GM12878 (cell line): ENCODE data around the gene PSME3. TPM values are rescaled to one million over a fixed set of nuclear protein-coding genes. Genes with fewer than 3 reads are reported as not detected.
"Not testable (repeated sequence)": the region's sequence is repeated elsewhere in the genome, so short reads cannot be mapped to it uniquely, and the experiment has no call there.

ENCODE experiments used
- ATAC-seq: fragments of 200-7000 bp; cut with Tn5 transposase; 3 replicates; pipeline ENCODE4 v1.9.1; 2020; ENCODE audit warnings: mild to moderate bottlenecking, moderate library complexity
- BruUV-seq: library from RNA; stranded (reverse); fragments of 400-500 nt; replicated peaks from 2 replicates; lab custom pipeline; 2021; lab: Mats Ljungman, UMichigan
- CTCF ChIA-PET: fragments of 300-600 bp; sonication (Branson Sonifier 250); formaldehyde crosslinking; extraction: SDS; loops from one replicate; lab custom pipeline; 2021; ENCODE audit warnings: inconsistent platforms; lab: Yijun Ruan, JAX
- POLR2A ChIA-PET: fragments of 350-600 bp; formaldehyde crosslinking; extraction: SDS; loops from one replicate; lab custom pipeline; 2021; ENCODE audit warnings: inconsistent platforms; lab: Charles Lee
- RAD21 ChIA-PET: fragments of 300-600 bp; sonication (Branson Sonifier 250); formaldehyde crosslinking; loops from one replicate; lab custom pipeline; 2023; ENCODE audit warnings: antibody characterized with exemption; ENCODE audit not compliant: unreplicated experiment; lab: Charles Lee
- SMC1A ChIA-PET: fragments of 300-600 bp; sonication (Branson Sonifier 250); formaldehyde crosslinking; loops from one replicate; lab custom pipeline; 2023; ENCODE audit not compliant: unreplicated experiment, uncharacterized antibody; lab: Charles Lee
- DNase-seq: peaks from one replicate; pipeline ENCODE4 v3.0.0-alpha.2; 2011; ENCODE audit warnings: low read depth, low spot score
- FAIRE-seq: peaks from 3 replicates; lab custom pipeline; 2011; peaks lifted over from hg19 to GRCh38; lab: Jason Lieb, UNC
- H2AFZ ChIP-seq: 2 replicates; pipeline ENCODE4 v1.6.0; 2011; ENCODE audit warnings: low read depth, low read length, control low read depth; ENCODE audit not compliant: control insufficient read depth
- H3K27ac ChIP-seq: 2 replicates; pipeline ENCODE4 v1.5.1; 2011; ENCODE audit warnings: control low read depth; ENCODE audit not compliant: control insufficient read depth, insufficient read depth
- H3K27me3 ChIP-seq, 2 experiments: replicated peaks in 1 of 2; 2 replicates each; pipeline versions ENCODE4 v1.6.0 to v1.6.1; 2011; ENCODE audit warnings: low read length in 1 of 2; ENCODE audit not compliant: control insufficient read depth in 2 of 2, insufficient read depth in 2 of 2
- H3K36me3 ChIP-seq, 2 experiments: 2 replicates each; pipeline ENCODE4 v1.5.1; 2011; ENCODE audit warnings: low read length in 1 of 2; ENCODE audit not compliant: control insufficient read depth in 2 of 2, insufficient read depth in 2 of 2
- H3K4me1 ChIP-seq: 2 replicates; pipeline ENCODE4 v1.6.1; 2011; ENCODE audit warnings: mild to moderate bottlenecking, low read length, moderate library complexity, mixed read lengths; ENCODE audit not compliant: control insufficient read depth, insufficient read depth
- H3K4me2 ChIP-seq: 2 replicates; pipeline ENCODE4 v1.6.0; 2011; ENCODE audit warnings: control low read depth; ENCODE audit not compliant: control insufficient read depth, insufficient read depth
- H3K4me3 ChIP-seq: fragments of 200-600 bp; sonication (generic); 2 replicates; pipeline ENCODE4 v1.5.1; 2016
- H3K79me2 ChIP-seq: 2 replicates; pipeline ENCODE4 v1.6.0; 2011; ENCODE audit warnings: low read length; ENCODE audit not compliant: control insufficient read depth, insufficient read depth
- H3K9ac ChIP-seq: 2 replicates; pipeline ENCODE4 v1.8.0; 2011; ENCODE audit warnings: low read length, control low read depth, mixed read lengths; ENCODE audit not compliant: control insufficient read depth, insufficient read depth
- H3K9me3 ChIP-seq: replicated peaks from 3 replicates; pipeline ENCODE4 v1.5.1; 2011; ENCODE audit warnings: mild to moderate bottlenecking, low read length; ENCODE audit not compliant: control insufficient read depth, insufficient read depth
- H4K20me1 ChIP-seq: 2 replicates; pipeline ENCODE4 v1.6.0; 2011; ENCODE audit not compliant: control insufficient read depth, insufficient read depth
- FOXM1 ChIP-seq: IDR thresholded peaks from 2 replicates; pipeline ENCODE4 v1.6.1; 2012; ENCODE audit warnings: low read depth, mild to moderate bottlenecking, inconsistent platforms, low read length, moderate library complexity
- GATAD2B ChIP-seq: fragments of 450-650 bp; conservative IDR thresholded peaks from 2 replicates; pipeline ENCODE4 v1.6.1; 2017; ENCODE audit warnings: low read depth, mild to moderate bottlenecking, moderate library complexity
- NFXL1 ChIP-seq: fragments of 450-650 bp; IDR thresholded peaks from 2 replicates; pipeline ENCODE4 v1.6.1; 2017; ENCODE audit warnings: antibody characterized with exemption, mild to moderate bottlenecking, borderline replicate concordance
- PAX5 ChIP-seq: IDR thresholded peaks from 2 replicates; pipeline ENCODE4 v1.6.1; 2011; ENCODE audit warnings: low read depth, low read length, borderline replicate concordance
- RB1 ChIP-seq: fragments of 450-650 bp; formaldehyde crosslinking; IDR thresholded peaks from 2 replicates; pipeline ENCODE4 v1.6.1; 2017; ENCODE audit warnings: mild to moderate bottlenecking, borderline replicate concordance
- SREBF1 ChIP-seq: IDR thresholded peaks from 2 replicates; pipeline ENCODE4 v1.6.1; 2012; ENCODE audit warnings: mild to moderate bottlenecking, low read length
- SRF ChIP-seq, 2 experiments: IDR thresholded peaks; 2 replicates each; pipeline ENCODE4 v1.6.1; 2011; ENCODE audit warnings: low read depth in 2 of 2, low read length in 2 of 2, mild to moderate bottlenecking in 1 of 2, moderate library complexity in 1 of 2
- STAT3 ChIP-seq: IDR thresholded peaks from 2 replicates; pipeline ENCODE4 v1.6.1; 2011; ENCODE audit warnings: low read depth, low read length, improper control_type of control experiment
- TCF3 ChIP-seq: IDR thresholded peaks from 2 replicates; pipeline ENCODE4 v1.6.1; 2012; ENCODE audit warnings: low read depth, mild to moderate bottlenecking, low read length, borderline replicate concordance; ENCODE audit not compliant: insufficient read depth
- WGBS: methylation state at CpG from one replicate; pipeline ENCODE4 v1.1.6; 2016; ENCODE audit warnings: low lambda C conversion rate; ENCODE audit not compliant: insufficient replicate concordance, insufficient coverage; ENCODE audit errors: missing lambda C conversion rate; 5-methylcytosine and 5-hydroxymethylcytosine counted together
- in situ Hi-C: fragments of 300-500 bp; cut with MboI; formaldehyde crosslinking; loops from 9 replicates; pipeline ENCODE4 v1.14.3; 2018; ENCODE audit warnings: mixed read lengths
- intact Hi-C: fragments of 100-400 bp; cut with micrococcal nuclease; formaldehyde crosslinking; loops from one replicate; pipeline ENCODE4 v1.14.2; 2022; ENCODE audit not compliant: unreplicated experiment
- polyA plus RNA-seq, 11 experiments: library from polyadenylated mRNA; depleted of rRNA in 4 of 11; unstranded in 6 of 11; stranded (reverse) in 5 of 11; fragments of >200 nt; fragmentation: Nextera tagmentation in 4 of 11; fragmentation: Illumina TruSeq in 1 of 11; extraction: Ambion mirVana in 4 of 11; extraction: Trizol in 1 of 11; gene quantifications; 1 replicate in 1 of 11; 2 replicates in 10 of 11; pipeline versions ENCODE4 v1.2.1 to v1.2.3, GENCODE V29; 2011 to 2016; ENCODE audit warnings: inconsistent platforms in 2 of 11, missing spikeins in 2 of 11, low read depth in 1 of 11
- total RNA-seq, 4 experiments: library from RNA; depleted of rRNA in 3 of 4; stranded (reverse); fragments of >200 nt in 3 of 4; fragmentation: Illumina TruSeq in 1 of 4; extraction: Trizol in 1 of 4; gene quantifications; 2 replicates each; pipeline versions ENCODE4 v1.2.1 to v1.2.3, GENCODE V29; 2013 to 2021
- TF ChIP-seq, protein P1 (sequence below): IDR thresholded peaks from 2 replicates; pipeline ENCODE4 v1.6.1; 2011; ENCODE audit warnings: borderline replicate concordance, low read depth, mild to moderate bottlenecking, moderate library complexity, mixed read lengths, low read length; ENCODE audit not compliant: insufficient read depth; ENCODE audit errors: extremely low read length
- TF ChIP-seq, protein P2 (sequence below): IDR thresholded peaks from 2 replicates; pipeline ENCODE4 v1.6.1; 2011; ENCODE audit warnings: borderline replicate concordance, low read depth, mild to moderate bottlenecking, moderate library complexity, low read length; ENCODE audit not compliant: insufficient read depth, poor library complexity, severe bottlenecking

The PSME3 gene
- total and polyA plus RNA-seq, 10 of the 15 experiments (the other 5 are each of a cell fraction or from before 2014, with no cell fraction given): 26.9 to 330 (median 137) TPM

DNA sequence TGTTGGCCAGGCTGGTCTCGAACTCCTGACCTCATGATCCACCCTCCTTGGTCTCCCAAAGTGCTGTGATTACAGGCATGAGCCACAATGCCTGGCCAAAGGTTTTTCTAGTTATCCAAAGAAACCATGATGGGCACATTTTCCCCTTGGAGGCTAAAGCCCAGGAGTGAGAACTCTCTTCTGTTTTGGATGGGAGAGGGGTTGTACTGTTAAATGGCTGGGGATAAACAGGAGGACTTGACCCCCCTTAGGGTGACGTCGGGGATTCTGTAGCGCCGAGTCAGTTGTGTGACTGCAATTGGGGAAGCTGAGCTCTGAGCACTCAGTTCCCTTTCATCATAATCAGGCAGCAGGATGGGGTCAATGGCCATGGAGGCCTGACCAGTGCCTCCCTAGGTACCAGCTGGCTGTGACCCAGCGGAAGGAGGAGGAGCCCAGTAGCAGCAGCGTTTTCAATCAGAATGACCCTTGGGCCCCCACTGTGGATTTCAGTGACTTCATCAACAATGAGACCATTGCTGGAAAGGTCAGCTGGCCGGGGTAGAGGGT is 21.9 kb downstream of the PSME3 start (continued):
- TF ChIP-seq, protein P1, sequence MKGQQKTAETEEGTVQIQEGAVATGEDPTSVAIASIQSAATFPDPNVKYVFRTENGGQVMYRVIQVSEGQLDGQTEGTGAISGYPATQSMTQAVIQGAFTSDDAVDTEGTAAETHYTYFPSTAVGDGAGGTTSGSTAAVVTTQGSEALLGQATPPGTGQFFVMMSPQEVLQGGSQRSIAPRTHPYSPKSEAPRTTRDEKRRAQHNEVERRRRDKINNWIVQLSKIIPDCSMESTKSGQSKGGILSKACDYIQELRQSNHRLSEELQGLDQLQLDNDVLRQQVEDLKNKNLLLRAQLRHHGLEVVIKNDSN: no peak
- no peak for TF ChIP-seq PAX5
- TF ChIP-seq SRF (IDR thresholded peaks at IDR 0.05; ENCODE audit: low read depth in 2 of 2, low read length in 2 of 2): no peak
- no peak for TF ChIP-seq FOXM1
- no peak for TF ChIP-seq STAT3
- TF ChIP-seq SREBF1: no peak
- TF ChIP-seq, protein P2, sequence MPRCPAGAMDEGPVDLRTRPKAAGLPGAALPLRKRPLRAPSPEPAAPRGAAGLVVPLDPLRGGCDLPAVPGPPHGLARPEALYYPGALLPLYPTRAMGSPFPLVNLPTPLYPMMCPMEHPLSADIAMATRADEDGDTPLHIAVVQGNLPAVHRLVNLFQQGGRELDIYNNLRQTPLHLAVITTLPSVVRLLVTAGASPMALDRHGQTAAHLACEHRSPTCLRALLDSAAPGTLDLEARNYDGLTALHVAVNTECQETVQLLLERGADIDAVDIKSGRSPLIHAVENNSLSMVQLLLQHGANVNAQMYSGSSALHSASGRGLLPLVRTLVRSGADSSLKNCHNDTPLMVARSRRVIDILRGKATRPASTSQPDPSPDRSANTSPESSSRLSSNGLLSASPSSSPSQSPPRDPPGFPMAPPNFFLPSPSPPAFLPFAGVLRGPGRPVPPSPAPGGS: no peak
- no peak for TF ChIP-seq RB1
- TF ChIP-seq TCF3: no peak
- TF ChIP-seq GATAD2B: no peak
- TF ChIP-seq NFXL1: no peak
- TF ChIP-seq, all 136 proteins: peak for 0

DNA sequence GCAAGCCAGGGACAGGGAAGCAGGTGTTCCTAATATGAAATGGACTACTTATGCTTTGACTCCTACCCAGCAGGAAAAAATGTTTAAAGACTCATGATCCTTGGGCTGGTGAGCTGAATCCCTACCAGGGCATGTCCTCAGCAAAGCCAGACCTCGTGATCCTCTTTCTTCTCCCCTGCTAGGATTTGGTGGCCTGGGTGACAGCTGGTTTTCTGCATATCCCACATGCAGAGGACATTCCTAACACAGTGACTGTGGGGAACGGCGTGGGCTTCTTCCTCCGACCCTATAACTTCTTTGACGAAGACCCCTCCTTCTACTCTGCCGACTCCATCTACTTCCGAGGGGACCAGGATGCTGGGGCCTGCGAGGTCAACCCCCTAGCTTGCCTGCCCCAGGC is 22.9 kb downstream of the PSME3 start:
- in situ Hi-C loops, H3K4me3 ChIP-seq, H3K9ac ChIP-seq, DNase-seq, POLR2A ChIA-PET, ATAC-seq, RAD21 ChIA-PET, H2AFZ ChIP-seq, CTCF ChIA-PET, intact Hi-C loops, H3K36me3 ChIP-seq, H3K4me2 ChIP-seq, H3K9me3 ChIP-seq, H4K20me1 ChIP-seq, H3K27ac ChIP-seq, SMC1A ChIA-PET, H3K79me2 ChIP-seq, H3K4me1 ChIP-seq, BruUV-seq, H3K27me3 ChIP-seq, FAIRE-seq: not testable (repeated sequence)
- 75% methylated on average over 7 of the region's 8 CpGs for WGBS

DNA sequence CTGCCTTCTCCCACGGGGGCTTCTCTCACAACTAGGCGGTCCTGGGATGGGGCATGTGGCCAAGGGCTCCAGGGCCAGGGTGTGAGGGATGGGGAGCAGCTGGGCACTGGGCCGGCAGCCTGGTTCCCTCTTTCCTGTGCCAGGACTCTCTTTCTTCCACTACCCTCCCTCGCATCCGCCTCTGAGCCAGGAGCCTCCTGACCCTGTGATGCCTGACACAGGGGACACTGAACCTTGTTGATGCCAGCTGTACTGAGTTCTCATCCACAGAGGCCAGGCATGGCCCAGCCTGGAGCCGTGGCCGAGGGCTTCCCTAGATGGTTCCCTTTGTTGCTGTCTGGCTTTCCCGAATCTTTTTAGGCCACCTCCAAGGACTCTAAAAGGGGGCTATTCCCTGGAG is 23.3 kb downstream of the PSME3 start:
- FAIRE-seq, H3K36me3 ChIP-seq, intact Hi-C loops, CTCF ChIA-PET, SMC1A ChIA-PET, H2AFZ ChIP-seq, RAD21 ChIA-PET, POLR2A ChIA-PET, H3K9me3 ChIP-seq, ATAC-seq, H3K27me3 ChIP-seq, in situ Hi-C loops, H3K9ac ChIP-seq, H3K4me1 ChIP-seq, H3K27ac ChIP-seq, H3K79me2 ChIP-seq, DNase-seq, BruUV-seq, H3K4me2 ChIP-seq, H3K4me3 ChIP-seq, H4K20me1 ChIP-seq: not testable (repeated sequence)
- WGBS: 20% methylated on average over 5 of the region's 8 CpGs
